ENCODE measurements around the gene MFN2. TPM values are rescaled to one million over a fixed set of nuclear protein-coding genes. Genes with fewer than 3 reads are reported as not detected.
A peak's percentile ranks its signal among the peaks of the same experiment; 100 is the strongest.

The MFN2 gene
- total RNA-seq, 1 experiment from 2014 or later = 51.7 TPM

DNA sequence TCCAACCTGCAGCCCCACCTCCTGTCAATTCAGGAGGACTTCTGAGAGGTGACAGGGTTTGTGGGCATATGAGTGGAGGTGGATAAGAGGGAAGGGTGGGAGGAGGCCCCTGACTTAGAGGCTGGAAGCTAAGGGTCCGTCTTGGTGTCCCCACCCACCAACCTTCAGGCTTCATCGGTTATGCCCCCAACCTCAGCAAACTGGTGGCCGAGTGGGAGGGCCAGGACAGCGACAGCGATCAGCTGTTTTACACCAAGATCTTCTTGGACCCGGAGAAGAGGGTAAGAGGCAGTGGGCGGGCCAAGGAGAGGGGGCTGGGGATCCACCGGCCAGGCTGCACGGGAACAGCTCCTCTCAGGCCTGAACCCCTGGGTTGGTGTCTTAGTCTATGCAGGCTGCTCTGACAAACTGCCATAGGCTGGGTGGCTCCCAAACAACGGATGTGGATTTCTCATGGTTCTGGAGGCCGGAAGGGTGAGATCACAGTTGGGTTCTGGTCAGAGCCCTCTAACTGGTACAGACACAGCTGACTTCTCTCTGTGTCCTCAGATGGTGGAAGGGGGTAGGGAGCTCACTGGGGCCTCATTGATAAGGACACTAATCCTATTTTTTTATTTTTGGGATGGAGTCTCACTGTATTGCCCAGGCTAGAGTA lies 27.7 kb upstream of the MFN2 start:
- no peak for DNase-seq (ENCODE audit: low read depth, low spot score)
- in situ Hi-C loops (cut with HindIII; ENCODE audit: low pct_unique_long_range_greater_than_20kb, low sequenced_read_pairs) = no loop called here

DNA sequence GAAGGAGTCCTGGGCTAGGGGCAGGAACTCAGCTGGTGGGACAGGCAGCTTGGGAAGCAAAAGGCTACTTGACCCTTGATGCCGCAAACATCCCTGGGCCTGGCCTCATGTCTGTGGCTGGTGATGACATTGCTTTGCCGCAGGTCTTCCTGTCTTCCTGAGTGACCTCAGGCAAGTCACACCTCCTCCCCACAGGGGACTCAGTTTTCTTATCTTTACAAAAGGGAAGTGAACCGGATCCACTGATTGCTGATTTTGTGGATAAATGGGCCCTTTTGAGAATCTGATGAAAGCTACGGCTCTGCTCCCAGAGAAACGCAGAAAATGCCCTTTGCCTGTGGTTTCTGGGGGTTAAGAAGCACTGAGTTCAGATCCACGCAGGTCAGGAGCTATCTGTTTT lies 25.0 kb upstream of the MFN2 start:
- no peak for DNase-seq (ENCODE audit: low read depth, low spot score)
- in situ Hi-C loops (cut with HindIII; ENCODE audit: low pct_unique_long_range_greater_than_20kb, low sequenced_read_pairs) = no loop called here

DNA sequence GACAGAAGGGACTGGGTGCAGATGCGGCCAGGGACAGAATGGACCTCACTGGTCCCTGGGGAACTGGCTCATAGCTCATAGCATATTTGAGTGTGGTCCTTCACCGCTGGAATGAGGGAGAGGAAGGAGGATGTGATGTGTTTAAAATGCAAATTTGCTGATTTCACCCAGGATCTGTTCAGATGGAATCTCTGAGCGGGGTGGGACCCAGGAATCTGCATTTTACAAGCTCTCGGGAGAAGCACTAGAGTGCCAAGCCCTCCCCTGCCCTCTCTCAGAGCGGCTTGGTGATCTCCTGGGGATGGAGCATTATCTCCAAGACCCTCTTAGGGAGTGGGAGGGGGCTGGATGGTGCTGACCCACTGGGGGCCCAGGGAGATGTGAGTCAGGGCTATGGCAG lies 22.8 kb upstream of the MFN2 start:
- no peak for DNase-seq (ENCODE audit: low read depth, low spot score)
- in situ Hi-C loops (cut with HindIII; ENCODE audit: low pct_unique_long_range_greater_than_20kb, low sequenced_read_pairs) = no loop called here

DNA sequence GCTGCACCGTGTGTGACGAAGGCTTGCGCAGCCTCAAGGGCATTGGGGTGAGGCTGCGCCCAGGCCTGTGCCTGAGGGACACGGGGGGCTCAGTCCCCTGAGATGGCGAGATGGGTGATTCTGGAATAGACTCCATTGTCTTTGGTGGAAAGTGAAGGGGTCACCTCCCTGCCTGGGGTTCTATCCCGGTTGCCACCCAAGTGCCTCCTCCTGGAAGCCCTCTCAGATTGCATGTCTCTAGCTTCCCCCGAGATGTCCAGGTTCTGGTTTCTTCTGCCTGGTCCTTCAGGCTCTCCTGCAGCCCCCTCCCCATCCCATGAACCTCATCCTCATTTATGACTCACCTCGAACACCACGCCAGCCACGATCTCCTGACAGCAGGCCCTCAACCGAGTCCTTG lies 22.3 kb upstream of the MFN2 start:
- in situ Hi-C loops (cut with HindIII; ENCODE audit: low pct_unique_long_range_greater_than_20kb, low sequenced_read_pairs) = no loop called here
- no peak for DNase-seq (ENCODE audit: low read depth, low spot score)

DNA sequence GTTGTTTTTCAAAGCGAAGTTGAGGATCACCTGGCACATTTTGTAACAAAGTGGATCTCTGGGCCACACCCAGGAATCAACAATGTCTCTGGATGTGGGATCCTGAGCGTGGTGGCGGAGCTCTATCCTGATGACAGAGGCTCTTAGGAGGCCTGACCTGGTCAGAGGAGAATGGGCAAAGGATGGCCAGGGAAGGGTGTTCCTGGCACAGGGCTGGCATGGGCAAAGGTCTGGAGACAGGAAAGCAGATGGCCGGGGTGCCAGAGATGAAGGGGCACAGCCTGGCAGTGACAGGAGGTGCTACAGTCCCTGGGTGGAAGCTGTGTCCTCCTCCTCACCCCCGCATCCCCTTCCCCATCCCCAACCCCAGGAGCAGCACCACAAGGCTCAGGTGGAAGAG lies 20.0 kb upstream of the MFN2 start:
- DNase-seq (ENCODE audit: low read depth, low spot score) = no peak
- in situ Hi-C loops (cut with HindIII; ENCODE audit: low pct_unique_long_range_greater_than_20kb, low sequenced_read_pairs) = no loop called here

- DNase-seq (ENCODE audit: low read depth, low spot score) = no peak
- in situ Hi-C loops (cut with HindIII; ENCODE audit: low pct_unique_long_range_greater_than_20kb, low sequenced_read_pairs) = no loop called here
Observed at GRCh38 chr1:11960715-11961114, 19.5 kb upstream of the MFN2 start.

DNA sequence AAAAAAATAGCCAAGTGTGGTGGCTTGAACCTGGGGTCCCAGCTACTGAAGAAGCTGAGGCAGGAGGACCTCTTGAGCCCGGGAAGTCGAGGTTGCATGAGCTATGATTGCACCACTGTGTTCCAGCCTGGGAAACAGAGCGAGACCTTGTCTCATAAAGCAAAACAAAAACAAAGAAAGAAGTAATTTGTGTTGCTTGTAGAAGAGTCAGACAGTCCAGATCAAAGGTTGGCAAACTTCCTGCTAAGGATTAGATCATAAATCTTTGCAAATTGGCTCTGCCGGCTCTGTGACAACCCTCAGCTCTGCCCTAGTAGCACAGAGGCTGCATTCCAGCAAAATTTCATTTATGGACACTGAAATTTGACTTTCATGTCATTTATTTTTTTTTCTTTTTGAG lies 19.0 kb upstream of the MFN2 start:
- DNase-seq (ENCODE audit: low read depth, low spot score) = peak; percentile 62
- in situ Hi-C loops (cut with HindIII; ENCODE audit: low pct_unique_long_range_greater_than_20kb, low sequenced_read_pairs) = no loop called here

- in situ Hi-C loops (cut with HindIII; ENCODE audit: low pct_unique_long_range_greater_than_20kb, low sequenced_read_pairs) = no loop called here
- no peak for DNase-seq (ENCODE audit: low read depth, low spot score)
Observed at GRCh38 chr1:11963622-11964021, 16.6 kb upstream of the MFN2 start.

GRCh38 chr1:11964656-11965055 lies 15.6 kb upstream of the MFN2 start:
- in situ Hi-C loops (cut with HindIII; ENCODE audit: low pct_unique_long_range_greater_than_20kb, low sequenced_read_pairs) = no loop called here
- no peak for DNase-seq (ENCODE audit: low read depth, low spot score)

DNA sequence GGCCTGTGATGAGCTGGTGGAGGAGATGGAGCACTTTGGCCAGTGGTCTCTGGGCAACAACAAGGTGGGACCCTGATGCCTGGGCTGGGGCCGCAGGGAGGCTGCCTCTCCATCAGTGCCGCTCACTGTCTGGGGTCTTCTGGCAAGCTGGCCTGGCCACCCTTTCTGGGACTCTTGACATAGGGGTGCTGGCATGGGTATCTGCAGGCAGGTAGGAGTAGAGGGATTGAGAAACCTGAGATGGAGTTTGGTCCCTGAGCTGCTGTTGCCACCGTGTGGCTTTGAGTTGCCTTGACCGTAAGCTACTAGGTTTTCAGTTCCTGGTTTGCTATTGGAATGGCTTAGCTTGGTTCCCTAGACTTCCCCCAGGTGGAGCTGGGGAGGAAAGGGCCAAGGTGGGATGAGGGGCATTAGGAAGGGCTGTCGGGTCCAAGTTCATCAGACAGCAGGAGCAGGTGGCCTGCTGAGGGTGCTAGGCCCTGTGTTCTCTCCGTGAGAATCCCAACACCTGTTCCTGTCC lies 13.2 kb upstream of the MFN2 start:
- in situ Hi-C loops (cut with HindIII; ENCODE audit: low pct_unique_long_range_greater_than_20kb, low sequenced_read_pairs) = no loop called here

DNA sequence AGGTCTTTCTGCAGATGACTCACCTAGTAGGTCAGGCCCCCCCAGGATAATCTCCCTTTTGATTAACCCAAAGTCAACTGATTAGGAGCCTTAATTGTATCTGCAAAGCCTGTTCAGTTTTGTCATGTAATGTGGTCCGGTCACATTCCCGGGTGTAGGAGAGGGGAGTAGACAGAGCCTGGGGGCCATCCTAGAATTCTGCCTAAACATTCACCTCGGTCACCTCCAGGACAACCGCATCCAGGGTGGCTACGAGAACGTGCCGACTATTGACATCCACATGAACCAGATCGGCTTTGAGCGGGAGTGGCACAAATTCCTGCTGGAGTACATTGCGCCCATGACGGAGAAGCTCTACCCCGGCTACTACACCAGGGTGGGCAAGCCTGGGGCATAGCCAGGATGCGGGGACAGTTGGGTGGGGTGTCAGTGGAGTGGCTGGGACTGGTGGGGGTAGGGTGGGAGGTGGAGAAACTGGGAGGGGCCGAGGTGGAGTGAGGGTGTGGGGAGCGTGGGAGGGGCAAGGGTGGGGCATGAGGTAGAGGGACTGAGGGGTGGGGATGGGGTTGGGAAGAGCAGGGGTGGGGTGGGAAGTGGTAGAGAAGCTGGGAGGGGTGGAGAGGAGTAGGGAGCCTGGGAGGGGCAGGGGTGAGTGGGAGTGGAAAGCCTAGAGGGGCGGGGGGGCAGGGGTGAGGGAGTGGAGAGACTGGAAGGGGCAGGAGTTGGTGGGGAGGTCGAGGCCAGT lies 9.6 kb upstream of the MFN2 start:
- DNase-seq (ENCODE audit: low read depth, low spot score) = no peak
- in situ Hi-C loops (cut with HindIII; ENCODE audit: low pct_unique_long_range_greater_than_20kb, low sequenced_read_pairs) = no loop called here

More for the DNA sequence above, 13.2 kb upstream of the MFN2 start:
- peak; percentile 84 for DNase-seq (ENCODE audit: low read depth, low spot score)

GRCh38 chr1:11977625-11978024 lies 2.6 kb upstream of the MFN2 start:
- in situ Hi-C loops (cut with HindIII; ENCODE audit: low pct_unique_long_range_greater_than_20kb, low sequenced_read_pairs) = no loop called here
- DNase-seq (ENCODE audit: low read depth, low spot score) = no peak

DNA sequence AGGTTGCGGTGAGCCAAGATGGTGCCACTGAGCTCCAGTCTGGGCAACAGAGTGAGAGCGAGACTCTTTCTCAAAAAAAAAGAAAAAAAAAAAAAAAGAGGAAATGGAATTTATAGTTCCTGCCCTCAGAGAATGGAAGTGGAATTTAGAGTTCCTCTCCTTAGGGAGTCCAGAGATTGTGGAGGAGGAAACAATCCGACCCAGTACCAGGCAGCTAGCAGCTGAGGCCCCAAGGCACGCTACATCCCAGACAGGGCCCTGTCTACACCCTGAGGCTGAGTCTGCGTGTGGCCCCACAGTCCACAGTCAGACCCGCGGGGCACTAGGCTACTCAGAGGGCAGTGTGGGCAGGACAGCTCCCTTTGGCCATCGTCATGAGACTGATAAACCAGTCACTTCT lies 1.9 kb upstream of the MFN2 start:
- in situ Hi-C loops (cut with HindIII; ENCODE audit: low pct_unique_long_range_greater_than_20kb, low sequenced_read_pairs) = no loop called here
- DNase-seq (ENCODE audit: low read depth, low spot score) = no peak

DNA sequence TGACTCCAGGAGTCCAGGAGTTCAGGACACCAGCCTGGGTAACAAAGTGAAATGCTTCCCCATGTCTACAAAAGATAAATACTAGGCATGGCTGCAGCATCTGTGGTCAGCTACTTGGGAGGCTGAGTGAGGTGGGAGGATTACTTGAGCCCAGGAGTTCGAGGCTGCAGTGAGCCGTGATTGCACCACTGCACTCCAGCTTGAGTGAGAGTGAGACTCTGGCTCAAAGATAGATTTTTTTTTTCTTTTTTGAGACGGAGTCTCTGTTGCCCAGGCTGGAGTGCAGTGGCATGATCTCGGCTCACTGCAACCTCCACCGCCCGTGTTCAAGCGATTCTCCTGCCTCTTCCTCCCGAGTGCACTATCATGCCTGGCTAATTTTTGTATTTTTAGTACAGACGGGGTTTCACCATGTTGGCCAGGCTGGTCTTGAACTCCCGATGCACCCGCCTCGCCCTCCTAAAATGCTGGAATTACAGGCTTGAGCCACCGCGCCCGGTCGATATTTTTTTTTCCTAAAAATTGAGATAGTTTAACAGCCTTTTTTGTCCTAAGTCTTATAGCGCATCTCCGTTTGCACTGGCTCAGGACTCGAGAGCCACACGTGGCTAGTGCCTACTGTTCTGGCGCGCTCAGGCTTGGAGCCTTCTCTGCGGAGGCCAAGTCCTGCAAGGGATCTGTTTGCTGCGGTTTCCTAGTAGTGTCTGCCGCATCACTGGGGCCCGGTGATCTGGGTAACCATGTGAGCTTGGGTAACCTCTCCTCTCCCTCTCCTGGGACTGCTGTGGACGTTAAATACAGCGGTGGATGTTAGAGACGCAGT lies 1.0 kb upstream of the MFN2 start:
- in situ Hi-C loops (cut with HindIII; ENCODE audit: low pct_unique_long_range_greater_than_20kb, low sequenced_read_pairs) = no loop called here
- DNase-seq (ENCODE audit: low read depth, low spot score) = no peak

DNA sequence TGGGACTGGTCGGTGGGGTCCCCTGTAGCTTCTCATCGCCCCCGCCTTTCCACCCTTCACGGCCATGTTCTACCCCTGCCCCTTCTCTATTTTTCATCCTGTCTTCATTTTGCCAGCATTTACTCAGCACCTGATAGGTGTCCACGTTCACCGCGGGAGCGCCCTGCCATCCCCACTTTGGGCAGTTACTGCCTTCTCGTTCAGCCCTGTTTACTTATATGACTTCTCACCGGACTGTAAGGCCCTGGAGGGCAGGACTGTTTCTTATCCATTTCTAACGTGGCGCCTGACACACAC lies 380 bp downstream of the MFN2 start:
- no peak for DNase-seq (ENCODE audit: low read depth, low spot score)
- in situ Hi-C loops (cut with HindIII; ENCODE audit: low pct_unique_long_range_greater_than_20kb, low sequenced_read_pairs) = no loop called here

- no peak for DNase-seq (ENCODE audit: low read depth, low spot score)
- in situ Hi-C loops (cut with HindIII; ENCODE audit: low pct_unique_long_range_greater_than_20kb, low sequenced_read_pairs) = no loop called here
Observed at GRCh38 chr1:11981378-11982009, 1.2 kb downstream of the MFN2 start.

DNA sequence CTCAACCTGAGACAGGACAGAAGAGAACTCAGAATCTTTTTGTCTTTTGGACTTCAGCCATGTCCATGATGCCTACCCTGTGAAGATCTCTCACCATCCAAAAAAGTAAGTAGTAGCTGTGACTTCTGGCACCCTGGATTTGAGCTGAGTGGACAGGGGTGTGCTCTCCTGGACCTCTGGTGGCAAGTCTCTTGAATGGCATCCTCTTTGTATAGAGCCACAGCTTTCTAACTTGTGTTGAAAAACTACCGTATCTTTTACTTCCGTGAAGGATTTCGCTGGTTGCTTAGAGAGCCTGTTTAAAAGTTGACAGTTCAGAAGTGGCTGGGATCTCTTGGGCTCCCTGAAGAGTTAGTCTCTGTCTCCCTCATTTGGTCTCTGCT lies 1.8 kb downstream of the MFN2 start:
- no peak for DNase-seq (ENCODE audit: low read depth, low spot score)
- in situ Hi-C loops (cut with HindIII; ENCODE audit: low pct_unique_long_range_greater_than_20kb, low sequenced_read_pairs) = no loop called here

- DNase-seq (ENCODE audit: low read depth, low spot score) = no peak
- in situ Hi-C loops (cut with HindIII; ENCODE audit: low pct_unique_long_range_greater_than_20kb, low sequenced_read_pairs) = no loop called here
Observed at GRCh38 chr1:11984121-11984520, 3.9 kb downstream of the MFN2 start.
